ENCODE results near the gene CHPT1.

The CHPT1 gene

DNA sequence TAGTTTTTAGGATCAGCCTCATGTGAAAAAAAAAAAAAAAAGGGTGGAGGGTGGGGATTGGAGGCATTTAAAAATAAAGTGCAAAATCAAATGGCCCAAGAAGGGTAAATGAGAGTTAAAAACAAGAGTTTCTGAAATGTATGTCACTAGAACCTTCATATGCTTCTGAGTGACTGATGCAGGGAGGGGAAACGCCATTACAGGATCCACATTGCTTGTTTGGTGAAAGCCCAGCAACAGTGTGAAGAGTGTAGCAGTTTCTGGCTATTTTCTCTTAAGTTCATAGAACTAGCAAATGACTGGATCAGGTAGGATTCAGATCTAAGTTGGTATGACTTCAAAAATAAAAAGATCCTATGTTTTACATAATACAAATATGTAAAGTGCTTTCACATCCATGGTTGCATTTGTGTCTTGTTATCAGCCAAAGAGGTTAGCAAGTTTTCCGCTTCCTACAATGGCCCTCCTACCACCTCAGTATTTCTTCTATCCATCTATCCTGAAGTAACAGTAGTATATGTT, 2.9 kb downstream of the CHPT1 start:
- no peak overlapping the region for H3K4me3 ChIP-seq (ENCODE audit: low read length)
- H3K27me3 ChIP-seq (ENCODE audit: insufficient read depth, low read length): peaks cover 31% of the 10 kb centered on the region
- H3K4me1 ChIP-seq (ENCODE audit: insufficient read depth, low read length): peaks cover 4% of the 10 kb centered on the region; the same call in 1 of the 2 replicates
- no peaks in the 10 kb centered on the region for H3K9me3 ChIP-seq (ENCODE audit: insufficient read depth, low read depth, low read length)
- H3K36me3 ChIP-seq (ENCODE audit: insufficient read depth, low read length): no peaks in the 10 kb centered on the region
- WGBS: 85% methylated on average over 1 of the region's 2 CpGs
- no peak overlapping the region for H3K9ac ChIP-seq (ENCODE audit: low read depth, low read length)
- H3K27ac ChIP-seq (ENCODE audit: low read depth, low read length): no peak overlapping the region

DNA sequence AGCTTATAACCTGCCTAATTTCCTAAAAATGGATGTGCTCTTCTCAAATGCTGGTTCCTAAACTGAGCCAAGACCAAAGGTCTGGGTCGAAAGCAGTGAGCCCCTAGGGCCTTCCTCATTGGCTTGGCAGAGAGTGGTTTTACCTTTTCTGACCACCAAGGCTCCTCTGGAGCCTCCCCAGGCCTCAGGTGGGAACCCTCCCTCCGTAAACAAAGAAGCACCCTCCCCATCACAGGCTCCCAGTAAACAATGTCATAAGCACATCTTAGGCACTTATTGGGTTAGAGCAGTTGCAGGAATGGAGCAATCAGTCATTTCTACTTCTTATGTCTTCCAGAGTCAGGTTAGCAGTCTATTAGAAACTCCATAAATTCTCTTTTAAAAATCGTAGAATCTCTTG, 6.0 kb downstream of the CHPT1 start:
- Histone ChIP-seq H3K9me3 (ENCODE audit: insufficient read depth, low read depth, low read length) (no peaks in the 10 kb centered on the region), H3K4me3 (ENCODE audit: low read length) (no peak overlapping the region), H3K36me3 (ENCODE audit: insufficient read depth, low read length) (no peaks in the 10 kb centered on the region), H3K27ac (ENCODE audit: low read depth, low read length) (no peak overlapping the region), H3K9ac (ENCODE audit: low read depth, low read length) (no peak overlapping the region), H3K4me1 (ENCODE audit: insufficient read depth, low read length) (peaks cover 3% of the 10 kb centered on the region; the same call in 1 of the 2 replicates), H3K27me3 (ENCODE audit: insufficient read depth, low read length) (peaks cover 3% of the 10 kb centered on the region; the same call in 1 of the 2 replicates)
- 82% methylated on average over 3 of the region's 3 CpGs for WGBS

DNA sequence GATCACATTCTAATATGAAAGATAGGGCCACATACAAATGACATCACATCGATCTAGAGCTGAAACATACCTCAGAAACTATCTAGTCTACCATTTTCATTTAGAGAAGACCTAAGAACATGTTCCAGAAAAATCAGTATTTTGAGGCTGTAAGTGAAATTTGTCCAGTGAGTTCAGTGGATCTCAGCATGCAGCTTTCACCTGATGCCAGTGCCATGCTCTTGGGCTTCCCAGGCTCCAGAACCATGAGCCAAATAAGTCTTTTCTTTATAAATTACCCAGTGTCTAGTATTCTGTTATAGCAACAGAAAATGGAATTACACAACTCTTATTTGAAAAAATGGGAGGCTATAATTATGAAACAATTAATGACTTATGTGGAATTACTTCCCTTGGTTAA, 9.0 kb downstream of the CHPT1 start:
- Histone ChIP-seq H3K4me3 (ENCODE audit: low read length) (no peak overlapping the region), H3K27ac (ENCODE audit: low read depth, low read length) (no peak overlapping the region), H3K27me3 (ENCODE audit: insufficient read depth, low read length) (no peaks in the 10 kb centered on the region)

DNA sequence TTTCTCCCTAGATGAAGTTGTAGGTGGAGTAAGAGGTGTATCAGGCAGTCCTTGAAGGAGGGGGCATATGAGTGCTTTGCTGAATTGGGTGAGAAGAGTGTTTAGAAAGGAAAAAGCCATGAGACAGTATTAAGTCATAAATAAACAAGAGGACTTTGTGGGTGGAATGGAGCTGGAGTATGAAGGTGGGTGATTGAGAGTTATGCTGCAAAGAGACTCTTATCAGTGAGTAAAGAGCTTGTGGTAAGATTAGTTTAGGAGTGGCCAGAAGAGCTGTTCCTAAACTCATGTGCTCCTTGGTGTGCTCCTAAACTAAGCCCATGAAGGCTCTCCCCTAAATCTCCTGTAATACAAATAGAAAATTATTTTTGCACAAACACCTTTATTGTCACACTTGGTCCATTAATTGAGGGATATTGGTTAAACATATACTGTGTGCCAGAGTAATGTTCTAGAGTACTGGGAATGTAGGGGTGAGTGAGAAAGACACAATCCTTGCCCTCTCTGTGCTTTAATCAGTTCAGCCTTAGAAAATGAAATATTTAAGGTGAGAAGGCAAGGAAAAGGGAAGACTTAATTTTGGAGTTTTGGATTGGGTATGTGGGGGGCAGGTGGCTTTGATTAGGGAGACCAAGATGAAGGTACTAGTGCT, 9.8 kb downstream of the CHPT1 start:
- Histone ChIP-seq H3K36me3 (ENCODE audit: insufficient read depth, low read length) (no peaks in the 10 kb centered on the region), H3K4me1 (ENCODE audit: insufficient read depth, low read length) (no peaks in the 10 kb centered on the region), H3K9ac (ENCODE audit: low read depth, low read length) (no peak overlapping the region), H3K4me3 (ENCODE audit: low read length) (no peak overlapping the region), H3K9me3 (ENCODE audit: insufficient read depth, low read depth, low read length) (no peaks in the 10 kb centered on the region), H3K27ac (ENCODE audit: low read depth, low read length) (no peak overlapping the region), H3K27me3 (ENCODE audit: insufficient read depth, low read length) (no peaks in the 10 kb centered on the region)

More for the DNA sequence above, 9.0 kb downstream of the CHPT1 start:
- Histone ChIP-seq H3K36me3 (ENCODE audit: insufficient read depth, low read length) (no peaks in the 10 kb centered on the region), H3K4me1 (ENCODE audit: insufficient read depth, low read length) (no peaks in the 10 kb centered on the region), H3K9ac (ENCODE audit: low read depth, low read length) (no peak overlapping the region), H3K9me3 (ENCODE audit: insufficient read depth, low read depth, low read length) (no peaks in the 10 kb centered on the region)
- WGBS: 94% methylated on average over 1 of the region's 1 CpG

DNA sequence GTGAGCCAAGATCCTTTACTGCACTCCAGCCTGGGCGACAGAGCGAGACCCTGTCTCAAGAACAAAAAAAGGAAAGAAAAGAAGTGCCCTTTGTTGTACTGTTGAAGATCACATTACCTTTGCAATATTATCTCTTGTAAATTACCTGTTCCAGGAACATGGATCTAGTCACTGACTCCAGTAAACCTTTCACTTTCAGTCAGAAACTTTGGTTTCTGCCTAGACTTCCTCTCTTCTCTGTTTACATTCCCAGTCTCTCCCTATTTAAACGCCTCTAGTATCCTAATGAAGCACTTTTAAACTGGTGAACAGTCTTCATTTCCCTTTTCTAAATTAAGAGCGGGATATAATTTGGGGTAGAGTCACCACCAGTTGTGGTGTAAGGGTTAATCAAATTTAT, 12.8 kb downstream of the CHPT1 start:
- no peak overlapping the region for H3K4me3 ChIP-seq (ENCODE audit: low read length)
- 99% methylated on average over 4 of the region's 4 CpGs for WGBS
- no peaks in the 10 kb centered on the region for H3K9me3 ChIP-seq (ENCODE audit: insufficient read depth, low read depth, low read length)
- no peak overlapping the region for H3K9ac ChIP-seq (ENCODE audit: low read depth, low read length)
- H3K27me3 ChIP-seq (ENCODE audit: insufficient read depth, low read length): no peaks in the 10 kb centered on the region
- H3K36me3 ChIP-seq (ENCODE audit: insufficient read depth, low read length): no peaks in the 10 kb centered on the region
- no peaks in the 10 kb centered on the region for H3K4me1 ChIP-seq (ENCODE audit: insufficient read depth, low read length)
- H3K27ac ChIP-seq (ENCODE audit: low read depth, low read length): no peak overlapping the region

DNA sequence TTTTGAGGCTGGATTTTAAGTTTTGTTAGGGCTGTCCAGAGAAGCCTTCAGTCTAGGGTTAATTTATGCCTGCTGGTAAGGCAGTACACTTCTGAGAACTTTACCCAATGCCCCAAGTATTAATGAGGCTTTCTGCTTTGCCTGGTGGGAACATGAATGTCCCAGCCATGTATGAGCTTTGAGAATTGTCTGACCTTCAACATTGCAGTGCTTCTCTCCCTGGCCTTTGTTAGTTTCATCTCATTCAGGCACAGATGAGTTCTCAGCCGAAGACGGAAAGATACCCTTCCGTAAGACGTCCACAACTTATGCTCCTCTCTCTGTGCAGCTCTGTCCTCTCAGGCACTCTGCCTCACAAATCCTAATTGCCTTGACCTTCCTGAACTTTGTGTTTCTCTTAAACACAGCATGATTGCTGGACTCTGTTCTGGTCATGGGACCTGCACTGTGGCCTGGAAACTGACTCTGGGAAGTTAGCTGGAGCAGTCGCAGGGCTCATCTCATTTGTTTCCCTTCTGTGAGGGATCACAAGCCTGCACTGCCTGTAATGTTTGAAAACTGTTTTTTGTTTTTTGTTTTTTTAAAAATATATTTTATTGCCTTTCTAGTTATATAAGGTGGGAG, 15.7 kb downstream of the CHPT1 start:
- Histone ChIP-seq H3K9me3 (ENCODE audit: insufficient read depth, low read depth, low read length) (no peaks in the 10 kb centered on the region), H3K27me3 (ENCODE audit: insufficient read depth, low read length) (no peaks in the 10 kb centered on the region), H3K4me1 (ENCODE audit: insufficient read depth, low read length) (no peaks in the 10 kb centered on the region), H3K9ac (ENCODE audit: low read depth, low read length) (no peak overlapping the region), H3K36me3 (ENCODE audit: insufficient read depth, low read length) (no peaks in the 10 kb centered on the region), H3K27ac (ENCODE audit: low read depth, low read length) (no peak overlapping the region), H3K4me3 (ENCODE audit: low read length) (no peak overlapping the region)
- 93% methylated on average over 5 of the region's 5 CpGs for WGBS

DNA sequence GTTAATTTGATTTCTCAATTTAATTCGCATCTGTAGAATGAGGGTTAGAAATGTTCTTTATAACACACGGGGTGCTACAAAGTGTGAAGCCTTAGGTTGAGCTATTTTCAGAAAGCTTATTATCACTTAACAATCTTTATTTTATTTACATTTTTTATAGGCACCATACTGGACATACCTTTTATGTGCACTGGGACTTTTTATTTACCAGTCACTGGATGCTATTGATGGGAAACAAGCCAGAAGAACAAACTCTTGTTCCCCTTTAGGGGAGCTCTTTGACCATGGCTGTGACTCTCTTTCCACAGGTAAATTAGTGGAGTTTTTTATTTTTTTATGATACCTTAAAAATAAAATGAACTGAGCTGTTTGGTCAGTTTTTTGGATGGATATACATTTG, 16.5 kb downstream of the CHPT1 start:
- no peaks in the 10 kb centered on the region for H3K27me3 ChIP-seq (ENCODE audit: insufficient read depth, low read length)
- no peak overlapping the region for H3K4me3 ChIP-seq (ENCODE audit: low read length)
- H3K27ac ChIP-seq (ENCODE audit: low read depth, low read length): no peak overlapping the region
- 88% methylated on average over 2 of the region's 2 CpGs for WGBS
- no peaks in the 10 kb centered on the region for H3K4me1 ChIP-seq (ENCODE audit: insufficient read depth, low read length)
- H3K9ac ChIP-seq (ENCODE audit: low read depth, low read length): no peak overlapping the region
- no peaks in the 10 kb centered on the region for H3K9me3 ChIP-seq (ENCODE audit: insufficient read depth, low read depth, low read length)
- H3K36me3 ChIP-seq (ENCODE audit: insufficient read depth, low read length): no peaks in the 10 kb centered on the region

DNA sequence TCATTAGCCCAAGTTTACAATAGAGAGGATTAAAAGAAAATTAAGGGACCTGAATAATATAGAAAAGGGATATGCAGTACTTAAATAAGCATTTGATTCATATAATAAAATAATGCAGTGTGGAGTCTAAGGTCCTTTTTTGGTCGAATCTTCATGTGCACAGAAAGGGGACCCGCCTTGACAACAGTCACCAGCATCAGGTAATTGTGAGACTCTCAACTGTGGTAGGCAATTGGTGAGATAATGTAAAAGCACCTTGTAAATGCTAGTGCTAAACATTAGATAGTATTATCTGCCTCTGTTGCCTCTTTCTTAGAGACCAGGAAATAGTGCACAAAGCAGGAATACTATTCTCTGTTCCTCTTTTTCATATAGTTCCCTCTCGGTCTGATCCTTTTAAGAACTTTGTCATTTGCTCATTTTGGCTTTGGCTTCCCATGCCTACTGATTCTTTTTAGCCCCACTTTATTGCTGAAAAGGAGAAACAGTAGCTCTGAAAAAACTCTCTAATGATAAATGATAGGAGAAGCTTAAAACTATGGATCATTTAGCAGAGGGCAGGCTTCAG, 17.5 kb downstream of the CHPT1 start:
- Histone ChIP-seq H3K4me3 (ENCODE audit: low read length) (no peak overlapping the region), H3K27ac (ENCODE audit: low read depth, low read length) (no peak overlapping the region), H3K36me3 (ENCODE audit: insufficient read depth, low read length) (peaks cover 1% of the 10 kb centered on the region; the same call in 1 of the 2 replicates), H3K4me1 (ENCODE audit: insufficient read depth, low read length) (no peaks in the 10 kb centered on the region), H3K27me3 (ENCODE audit: insufficient read depth, low read length) (no peaks in the 10 kb centered on the region), H3K9me3 (ENCODE audit: insufficient read depth, low read depth, low read length) (no peaks in the 10 kb centered on the region), H3K9ac (ENCODE audit: low read depth, low read length) (no peak overlapping the region)
- 91% methylated on average over 3 of the region's 3 CpGs for WGBS

DNA sequence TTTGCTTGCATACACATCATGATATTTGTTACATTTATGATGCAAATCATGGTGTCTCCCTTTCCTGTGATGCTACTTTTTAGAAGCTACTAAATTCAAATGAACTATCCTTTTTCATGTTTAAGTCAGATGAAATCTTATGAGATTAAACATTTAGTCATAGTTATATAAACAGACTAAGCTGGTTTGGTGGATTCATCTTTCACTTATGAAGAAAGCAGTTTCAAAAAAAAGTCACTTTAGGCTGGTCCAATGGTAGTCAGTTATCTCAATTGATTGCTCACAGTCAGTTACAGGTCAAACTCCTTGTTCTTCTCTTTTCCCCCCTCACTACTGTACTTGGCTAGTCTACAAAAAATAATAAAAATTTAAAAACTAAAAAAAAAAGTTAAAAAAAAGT, 22.1 kb downstream of the CHPT1 start:
- Histone ChIP-seq H3K27me3 (ENCODE audit: insufficient read depth, low read length) (no peaks in the 10 kb centered on the region), H3K4me1 (ENCODE audit: insufficient read depth, low read length) (no peaks in the 10 kb centered on the region), H3K36me3 (ENCODE audit: insufficient read depth, low read length) (peaks cover 12% of the 10 kb centered on the region; the same call in 1 of the 2 replicates), H3K9me3 (ENCODE audit: insufficient read depth, low read depth, low read length) (no peaks in the 10 kb centered on the region), H3K4me3 (ENCODE audit: low read length) (no peak overlapping the region), H3K27ac (ENCODE audit: low read depth, low read length) (no peak overlapping the region), H3K9ac (ENCODE audit: low read depth, low read length) (no peak overlapping the region)

DNA sequence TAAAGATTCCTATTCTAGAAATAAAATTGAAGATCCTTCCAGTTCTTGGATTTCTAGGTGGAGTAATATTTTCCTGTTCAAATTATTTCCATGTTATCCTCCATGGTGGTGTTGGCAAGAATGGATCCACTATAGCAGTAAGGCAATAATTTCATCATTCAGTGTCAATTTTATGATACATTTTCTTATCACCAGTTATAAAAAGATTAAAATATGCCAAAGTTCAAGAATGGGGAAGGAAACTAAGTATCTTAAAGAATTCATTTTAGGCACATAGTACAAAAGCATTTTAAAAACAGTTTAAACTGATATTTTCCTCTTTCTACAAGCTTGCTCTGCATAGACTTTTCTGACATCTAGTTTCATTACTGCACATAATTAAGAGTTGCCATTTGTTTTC, 22.7 kb downstream of the CHPT1 start:
- peaks cover 14% of the 10 kb centered on the region; the same call in 1 of the 2 replicates for H3K36me3 ChIP-seq (ENCODE audit: insufficient read depth, low read length)

DNA sequence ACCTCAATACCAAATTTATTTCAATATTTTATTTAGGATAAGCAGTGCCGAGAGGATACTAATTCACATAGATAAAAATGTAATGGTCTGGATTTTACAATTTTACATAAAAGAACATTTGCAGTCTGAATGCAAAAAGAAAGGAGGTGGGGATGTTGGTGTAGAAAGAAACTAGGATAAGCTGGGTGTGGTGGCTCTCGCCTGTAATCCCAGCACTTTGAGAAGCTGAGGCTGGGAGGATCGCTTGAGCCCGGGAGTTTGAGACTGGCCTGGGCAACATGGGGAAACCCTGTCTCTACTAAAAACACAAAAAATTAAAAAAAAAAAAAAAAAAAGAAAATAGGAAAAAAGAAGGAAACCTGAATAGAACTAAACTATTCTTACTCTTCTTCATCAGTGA, 25.0 kb downstream of the CHPT1 start:
- no peaks in the 10 kb centered on the region for H3K9me3 ChIP-seq (ENCODE audit: insufficient read depth, low read depth, low read length)
- no peak overlapping the region for H3K4me3 ChIP-seq (ENCODE audit: low read length)
- no peaks in the 10 kb centered on the region for H3K27me3 ChIP-seq (ENCODE audit: insufficient read depth, low read length)
- no peak overlapping the region for H3K27ac ChIP-seq (ENCODE audit: low read depth, low read length)
- no peaks in the 10 kb centered on the region for H3K4me1 ChIP-seq (ENCODE audit: insufficient read depth, low read length)
- peaks cover 26% of the 10 kb centered on the region for H3K36me3 ChIP-seq (ENCODE audit: insufficient read depth, low read length)
- 92% methylated on average over 3 of the region's 4 CpGs for WGBS
- H3K9ac ChIP-seq (ENCODE audit: low read depth, low read length): no peak overlapping the region

More for the DNA sequence above, 22.7 kb downstream of the CHPT1 start:
- no peaks in the 10 kb centered on the region for H3K4me1 ChIP-seq (ENCODE audit: insufficient read depth, low read length)
- no peak overlapping the region for H3K27ac ChIP-seq (ENCODE audit: low read depth, low read length)
- no peak overlapping the region for H3K4me3 ChIP-seq (ENCODE audit: low read length)
- H3K27me3 ChIP-seq (ENCODE audit: insufficient read depth, low read length): no peaks in the 10 kb centered on the region
- no peaks in the 10 kb centered on the region for H3K9me3 ChIP-seq (ENCODE audit: insufficient read depth, low read depth, low read length)
- no peak overlapping the region for H3K9ac ChIP-seq (ENCODE audit: low read depth, low read length)

All from HUES64 (cell line).